ENCODE data around the gene AMFR.

Gene AMFR

GRCh38 chr16:56345406-56346050, 79.8 kb downstream of the AMFR start:
- no peak for DNase-seq

GRCh38 chr16:56344518-56345405, 80.6 kb downstream of the AMFR start:
- no peak for DNase-seq

- DNase-seq = no peak
These were observed 81.5 kb downstream of the AMFR start for GRCh38 chr16:56343661-56344517.

GRCh38 chr16:56341656-56342399, 83.5 kb downstream of the AMFR start:
- DNase-seq = no peak

GRCh38 chr16:56340864-56341365, 84.4 kb downstream of the AMFR start:
- DNase-seq = no peak

- no peak for DNase-seq
These were observed 84.9 kb downstream of the AMFR start for GRCh38 chr16:56340416-56340815.

GRCh38 chr16:56339431-56340195, 85.7 kb downstream of the AMFR start:
- no peak for DNase-seq

GRCh38 chr16:56338566-56339318, 86.6 kb downstream of the AMFR start:
- no peak for DNase-seq

- no peak for DNase-seq
These were observed 87.5 kb downstream of the AMFR start for GRCh38 chr16:56337858-56338325.

GRCh38 chr16:56337131-56337857, 88.1 kb downstream of the AMFR start:
- DNase-seq = no peak

GRCh38 chr16:56336711-56337110, 88.6 kb downstream of the AMFR start:
- DNase-seq = no peak

- no peak for DNase-seq
These were observed 89.2 kb downstream of the AMFR start for GRCh38 chr16:56336071-56336688.

GRCh38 chr16:56334761-56335160, 90.6 kb downstream of the AMFR start:
- DNase-seq = no peak

GRCh38 chr16:56332464-56333079, 92.8 kb downstream of the AMFR start:
- no peak for DNase-seq

GRCh38 chr16:56331915-56332314, 93.4 kb downstream of the AMFR start:
- no peak for DNase-seq

- no peak for DNase-seq
These were observed 93.9 kb downstream of the AMFR start for GRCh38 chr16:56331399-56331798.

GRCh38 chr16:56330476-56330875, 94.9 kb downstream of the AMFR start:
- DNase-seq = no peak

GRCh38 chr16:56329887-56330286, 95.5 kb downstream of the AMFR start:
- no peak for DNase-seq

All from NCI-H510A (cell line).